Loucy (cell line): ENCODE results near the gene CFAP43.

ENCODE experiments used
- EZH2phosphoT487 ChIP-seq: fragments of 200-600 bp; IDR thresholded peaks from 2 replicates; pipeline ENCODE4 v1.6.1; 2018; ENCODE audit warnings: antibody characterized with exemption, mild to moderate bottlenecking, moderate library complexity, borderline replicate concordance
- TF ChIP-seq, protein P1 (sequence below): fragments of 200-600 bp; sonication (generic); conservative IDR thresholded peaks from 2 replicates; pipeline ENCODE4 v1.5.1; 2014; ENCODE audit warnings: mild to moderate bottlenecking, antibody characterized with exemption, low read length

DNA sequence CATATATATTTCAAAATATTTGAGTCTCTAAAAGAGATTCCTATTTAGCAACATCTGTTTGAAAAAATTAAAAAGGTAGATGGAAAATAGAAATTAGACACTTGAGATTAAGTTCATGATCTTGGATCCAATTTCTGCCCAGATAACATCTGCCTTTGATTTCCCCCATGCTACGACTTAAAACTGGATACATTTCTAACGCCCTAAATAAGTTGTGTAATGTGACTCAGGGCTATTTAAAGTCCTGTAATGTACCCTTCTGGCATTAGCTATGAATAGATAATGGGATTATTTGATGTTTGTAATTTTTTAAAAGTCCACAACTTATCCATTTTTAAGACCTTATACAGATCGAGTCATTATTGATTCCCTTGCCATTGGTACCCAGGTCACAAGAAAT, 23.4 kb downstream of the CFAP43 start:
- TF ChIP-seq, protein P1, sequence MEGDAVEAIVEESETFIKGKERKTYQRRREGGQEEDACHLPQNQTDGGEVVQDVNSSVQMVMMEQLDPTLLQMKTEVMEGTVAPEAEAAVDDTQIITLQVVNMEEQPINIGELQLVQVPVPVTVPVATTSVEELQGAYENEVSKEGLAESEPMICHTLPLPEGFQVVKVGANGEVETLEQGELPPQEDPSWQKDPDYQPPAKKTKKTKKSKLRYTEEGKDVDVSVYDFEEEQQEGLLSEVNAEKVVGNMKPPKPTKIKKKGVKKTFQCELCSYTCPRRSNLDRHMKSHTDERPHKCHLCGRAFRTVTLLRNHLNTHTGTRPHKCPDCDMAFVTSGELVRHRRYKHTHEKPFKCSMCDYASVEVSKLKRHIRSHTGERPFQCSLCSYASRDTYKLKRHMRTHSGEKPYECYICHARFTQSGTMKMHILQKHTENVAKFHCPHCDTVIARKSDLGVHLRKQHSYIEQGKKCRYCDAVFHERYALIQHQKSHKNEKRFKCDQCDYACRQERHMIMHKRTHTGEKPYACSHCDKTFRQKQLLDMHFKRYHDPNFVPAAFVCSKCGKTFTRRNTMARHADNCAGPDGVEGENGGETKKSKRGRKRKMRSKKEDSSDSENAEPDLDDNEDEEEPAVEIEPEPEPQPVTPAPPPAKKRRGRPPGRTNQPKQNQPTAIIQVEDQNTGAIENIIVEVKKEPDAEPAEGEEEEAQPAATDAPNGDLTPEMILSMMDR = no peak
- no peak for TF ChIP-seq EZH2phosphoT487
